Fibroblast of lung (primary cell): ENCODE measurements around the gene SYNM. TPM values are rescaled to one million over a fixed set of nuclear protein-coding genes. Genes with fewer than 3 reads are reported as not detected.

Experiments used
- DNase-seq, 2 donors: peaks; one replicate each; pipeline versions ENCODE4 v3.0.0 to v3.0.0-alpha.2; 2010; ENCODE audit warnings: low read depth in 2 of 2
- H2AFZ ChIP-seq: 2 replicates; pipeline ENCODE4 v1.5.1; 2012; ENCODE audit warnings: low read length, control low read depth, inconsistent platforms
- H3K27ac ChIP-seq: 2 replicates; pipeline ENCODE4 v1.5.1; 2011; ENCODE audit warnings: low read length, control low read depth; ENCODE audit not compliant: insufficient read depth
- H3K27me3 ChIP-seq: 2 replicates; pipeline ENCODE4 v1.5.1; 2011; ENCODE audit warnings: mild to moderate bottlenecking, low read length; ENCODE audit not compliant: control insufficient read depth, insufficient read depth
- H3K36me3 ChIP-seq: 2 replicates; pipeline ENCODE4 v1.5.1; 2011; ENCODE audit warnings: low read length; ENCODE audit not compliant: control insufficient read depth, insufficient read depth
- H3K4me1 ChIP-seq: 2 replicates; pipeline ENCODE4 v1.5.1; 2011; ENCODE audit warnings: low read length; ENCODE audit not compliant: control insufficient read depth, insufficient read depth; ENCODE audit errors: extremely low read depth
- H3K4me2 ChIP-seq: 2 replicates; pipeline ENCODE4 v1.5.1; 2011; ENCODE audit warnings: low read length, control low read depth; ENCODE audit not compliant: insufficient read depth; ENCODE audit errors: extremely low read depth
- H3K4me3 ChIP-seq, 4 experiments: fragments of 200-600 bp in 1 of 4; sonication (generic) in 1 of 4; replicated peaks in 1 of 4; 2 replicates each; pipeline ENCODE4 v1.5.1; 2011 to 2016; ENCODE audit warnings: low read length in 4 of 4, low read depth in 3 of 4, mild to moderate bottlenecking in 3 of 4, control low read depth in 2 of 4, inconsistent platforms in 1 of 4, mixed read lengths in 1 of 4; ENCODE audit not compliant: insufficient read depth in 1 of 4; ENCODE audit errors: control extremely low read depth in 1 of 4
- H3K79me2 ChIP-seq: 2 replicates; pipeline ENCODE4 v1.5.1; 2012; ENCODE audit warnings: mild to moderate bottlenecking, low read length, inconsistent platforms; ENCODE audit not compliant: control insufficient read depth, insufficient read depth
- H3K9ac ChIP-seq: 2 replicates; pipeline ENCODE4 v1.5.1; 2011; ENCODE audit warnings: mild to moderate bottlenecking, low read length, control low read depth; ENCODE audit not compliant: insufficient read depth
- H3K9me3 ChIP-seq: 2 replicates; pipeline ENCODE4 v1.5.1; 2012; ENCODE audit warnings: low read depth, low read length; ENCODE audit not compliant: control insufficient read depth, insufficient read depth
- H4K20me1 ChIP-seq: 2 replicates; pipeline ENCODE4 v1.5.1; 2011; ENCODE audit warnings: low read length; ENCODE audit not compliant: control insufficient read depth, insufficient read depth; ENCODE audit errors: extremely low read depth
- EZH2 ChIP-seq: IDR thresholded peaks from 2 replicates; pipeline ENCODE4 v1.5.1; 2012; ENCODE audit warnings: low read length, control low read depth, mild to moderate bottlenecking; ENCODE audit errors: missing control alignments
- polyA plus RNA-seq, 2 donors: library from polyadenylated mRNA; depleted of rRNA in 1 of 2; stranded (reverse) in 1 of 2; unstranded in 1 of 2; fragments of >200 nt; gene quantifications; 2 replicates each; pipeline ENCODE4 v1.2.1, GENCODE V29; 2011 to 2012; ENCODE audit warnings: missing spikeins in 1 of 2
- total RNA-seq: library from RNA; depleted of rRNA; stranded (reverse); fragments of >200 nt; gene quantifications from 2 replicates; pipeline ENCODE4 v1.2.1, GENCODE V29; 2014
- TF ChIP-seq, protein P1 (sequence below), 2 donors: IDR thresholded peaks in 1 of 2; conservative IDR thresholded peaks in 1 of 2; 1 replicate in 1 of 2; 2 replicates in 1 of 2; pipeline ENCODE4 v1.5.1; 2011 to 2012; ENCODE audit warnings: low read length in 2 of 2, control low read depth in 1 of 2, inconsistent platforms in 1 of 2, low read depth in 1 of 2, mild to moderate bottlenecking in 1 of 2

The SYNM gene
- total and polyA plus RNA-seq, 2 donors (not counting 1 experiment from before 2014, with no cell fraction given) = 1.8 to 8.6 TPM

DNA sequence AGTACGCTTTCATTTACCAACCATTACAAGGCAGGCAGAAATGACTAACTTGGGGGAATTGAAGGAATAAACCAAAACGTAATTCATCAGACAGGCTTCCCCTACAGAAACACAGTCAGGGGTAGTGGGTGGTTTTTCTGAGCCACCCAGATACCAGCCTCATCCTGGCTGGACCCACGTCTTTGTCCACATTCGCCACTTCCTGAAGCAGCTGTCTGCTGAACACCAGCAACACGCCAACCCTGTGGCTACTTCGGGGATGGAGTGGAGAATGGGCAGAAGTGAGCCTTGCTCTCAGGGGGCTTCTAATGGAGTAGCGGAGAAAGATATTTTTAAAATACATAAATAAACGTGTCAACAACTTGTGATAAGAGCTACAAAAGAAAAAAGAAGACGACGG, 40.1 kb downstream of the SYNM start:
- H3K36me3 ChIP-seq = peaks cover 2% of the 10 kb centered on the region
- H3K4me1 ChIP-seq = no peaks in the 10 kb centered on the region
- no peaks in the 10 kb centered on the region for H3K27me3 ChIP-seq
- H3K9ac ChIP-seq = no peak overlapping the region
- TF ChIP-seq, protein P1, sequence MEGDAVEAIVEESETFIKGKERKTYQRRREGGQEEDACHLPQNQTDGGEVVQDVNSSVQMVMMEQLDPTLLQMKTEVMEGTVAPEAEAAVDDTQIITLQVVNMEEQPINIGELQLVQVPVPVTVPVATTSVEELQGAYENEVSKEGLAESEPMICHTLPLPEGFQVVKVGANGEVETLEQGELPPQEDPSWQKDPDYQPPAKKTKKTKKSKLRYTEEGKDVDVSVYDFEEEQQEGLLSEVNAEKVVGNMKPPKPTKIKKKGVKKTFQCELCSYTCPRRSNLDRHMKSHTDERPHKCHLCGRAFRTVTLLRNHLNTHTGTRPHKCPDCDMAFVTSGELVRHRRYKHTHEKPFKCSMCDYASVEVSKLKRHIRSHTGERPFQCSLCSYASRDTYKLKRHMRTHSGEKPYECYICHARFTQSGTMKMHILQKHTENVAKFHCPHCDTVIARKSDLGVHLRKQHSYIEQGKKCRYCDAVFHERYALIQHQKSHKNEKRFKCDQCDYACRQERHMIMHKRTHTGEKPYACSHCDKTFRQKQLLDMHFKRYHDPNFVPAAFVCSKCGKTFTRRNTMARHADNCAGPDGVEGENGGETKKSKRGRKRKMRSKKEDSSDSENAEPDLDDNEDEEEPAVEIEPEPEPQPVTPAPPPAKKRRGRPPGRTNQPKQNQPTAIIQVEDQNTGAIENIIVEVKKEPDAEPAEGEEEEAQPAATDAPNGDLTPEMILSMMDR (conservative IDR thresholded peaks at IDR 0.05 in 1 of 2, IDR thresholded peaks at IDR 0.05 in 1 of 2; ENCODE audit: low read depth in 1 of 2, low read length in 2 of 2) = no peak
- TF ChIP-seq EZH2 = no peak
- H3K4me2 ChIP-seq = no peak overlapping the region
- H3K27ac ChIP-seq = no peak overlapping the region
- no peaks in the 10 kb centered on the region for H3K9me3 ChIP-seq
- no peaks in the 10 kb centered on the region for H3K79me2 ChIP-seq
- H2AFZ ChIP-seq = no peak overlapping the region
- DNase-seq = no peak
- H4K20me1 ChIP-seq = no peaks in the 10 kb centered on the region
- H3K4me3 ChIP-seq = no peak overlapping the region

DNA sequence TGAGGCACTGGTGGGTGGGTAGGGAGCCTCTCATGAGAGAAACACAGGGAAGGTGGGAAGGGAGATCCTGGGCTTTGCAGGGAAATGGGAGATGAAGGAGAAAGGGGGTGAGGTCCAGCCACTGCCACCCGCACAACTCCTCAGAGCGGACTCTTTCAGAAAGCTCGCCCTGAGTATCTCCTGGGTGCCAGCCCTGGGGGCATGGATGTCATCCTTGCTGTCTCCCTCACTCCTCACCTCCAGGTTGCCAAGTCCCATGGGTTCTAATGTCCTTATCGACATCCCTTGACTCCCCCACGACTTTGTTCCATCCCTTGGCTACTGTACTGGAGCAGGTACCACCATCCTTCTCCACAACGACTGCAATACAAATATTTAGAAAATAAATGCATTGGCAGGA, 40.9 kb downstream of the SYNM start:
- no peaks in the 10 kb centered on the region for H3K9me3 ChIP-seq
- H3K36me3 ChIP-seq = peaks cover 3% of the 10 kb centered on the region
- H3K79me2 ChIP-seq = no peaks in the 10 kb centered on the region
- H3K4me3 ChIP-seq = no peak overlapping the region
- DNase-seq = no peak
- H3K9ac ChIP-seq = no peak overlapping the region
- H3K27ac ChIP-seq = no peak overlapping the region
- no peaks in the 10 kb centered on the region for H4K20me1 ChIP-seq
- no peak overlapping the region for H2AFZ ChIP-seq
- H3K27me3 ChIP-seq = no peaks in the 10 kb centered on the region
- no peak for TF ChIP-seq EZH2
- TF ChIP-seq, protein P1 (conservative IDR thresholded peaks at IDR 0.05 in 1 of 2, IDR thresholded peaks at IDR 0.05 in 1 of 2; ENCODE audit: low read depth in 1 of 2, low read length in 2 of 2) = no peak
- H3K4me2 ChIP-seq = no peak overlapping the region
- H3K4me1 ChIP-seq = no peaks in the 10 kb centered on the region

DNA sequence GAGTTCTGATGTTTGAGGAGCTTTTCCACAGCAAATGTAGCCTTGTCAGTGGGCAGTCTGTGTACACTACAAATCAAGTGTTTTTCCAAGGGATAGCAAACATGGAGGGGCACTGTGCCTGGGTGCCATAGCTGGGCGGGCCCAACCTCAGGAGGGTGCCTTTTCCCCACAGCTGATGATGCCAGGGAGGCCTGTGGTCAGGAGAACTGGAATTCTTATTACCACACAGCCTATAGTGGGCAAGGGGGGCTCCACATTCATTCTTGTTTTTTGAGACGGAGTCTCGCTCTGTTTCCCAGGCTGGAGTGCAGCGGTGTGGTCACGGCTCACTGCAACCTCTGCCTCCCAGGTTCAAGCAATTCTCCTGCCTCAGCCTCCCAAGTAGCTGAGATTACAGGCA, 41.8 kb downstream of the SYNM start:
- Histone ChIP-seq H3K27me3 (no peaks in the 10 kb centered on the region), H2AFZ (no peak overlapping the region), H3K79me2 (no peaks in the 10 kb centered on the region), H3K9me3 (no peaks in the 10 kb centered on the region), H3K4me2 (no peak overlapping the region), H3K36me3 (peaks cover 3% of the 10 kb centered on the region), H3K4me3 (no peak overlapping the region), H3K9ac (no peak overlapping the region), H3K27ac (no peak overlapping the region), H4K20me1 (no peaks in the 10 kb centered on the region), H3K4me1 (no peaks in the 10 kb centered on the region)
- TF ChIP-seq, protein P1 (conservative IDR thresholded peaks at IDR 0.05 in 1 of 2, IDR thresholded peaks at IDR 0.05 in 1 of 2; ENCODE audit: low read depth in 1 of 2, low read length in 2 of 2) = no peak
- TF ChIP-seq EZH2 = no peak
- DNase-seq = no peak
